Activated CD4-positive, alpha-beta T cell treated with anti-CD3 and anti-CD28 coated beads, Interleukin-2, amount 50 U/mL, for 1 hour (primary cell): Measurements from ENCODE around the gene EGF.
"Not testable (repeated sequence)": the region's sequence is repeated elsewhere in the genome, so short reads cannot be mapped to it uniquely, and the experiment has no call there.

Source experiments
- DNase-seq: peaks from one replicate; pipeline ENCODE4 v3.0.0-alpha.2; 2020

The EGF gene

GRCh38 chr4:109912706-109913595 is at the start of gene EGF:
Gene EGF, plus strand, starts transcription at chr4:109912883. Its CDS starts 453 bp downstream, at chr4:109913336.
- DNase-seq, result no peak

DNA sequence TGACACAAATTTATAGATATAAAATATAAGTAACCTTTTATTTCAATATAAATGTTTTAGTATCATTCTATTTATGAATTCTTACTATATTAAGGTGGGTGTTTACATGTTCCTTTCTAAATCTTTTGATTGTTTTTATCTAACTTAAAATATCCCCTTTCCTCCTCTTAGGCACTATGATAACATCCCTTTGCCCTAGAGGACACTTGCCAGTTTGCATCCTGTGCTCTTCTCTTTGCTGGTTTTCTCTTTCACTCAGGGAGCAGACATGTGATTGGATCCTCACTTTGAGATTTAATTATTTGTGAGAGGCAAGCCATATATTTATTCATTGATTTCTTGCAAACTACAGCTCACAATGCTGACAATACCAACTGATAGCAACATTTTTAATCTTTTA is 48.5 kb upstream of the EGF start:
- no peak for DNase-seq

DNA sequence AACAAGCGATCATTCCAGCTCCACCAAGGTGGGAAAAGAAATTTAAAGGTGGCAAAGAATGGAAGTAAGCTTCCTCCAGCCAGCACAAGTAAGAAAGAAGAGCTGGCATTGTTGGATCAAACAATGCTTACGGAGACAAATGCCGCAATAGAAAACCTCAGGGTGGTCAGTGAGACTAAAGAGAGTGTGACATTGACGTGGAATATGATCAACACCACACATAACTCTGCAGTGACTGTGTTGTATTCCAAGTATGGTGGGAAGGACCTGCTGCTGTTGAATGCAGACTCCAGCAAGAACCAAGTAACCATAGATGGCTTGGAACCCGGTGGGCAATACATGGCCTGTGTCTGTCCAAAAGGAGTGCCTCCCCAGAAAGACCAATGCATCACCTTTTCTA is 42.6 kb upstream of the EGF start:
- no peak for DNase-seq

GRCh38 chr4:109872065-109872464 is 40.6 kb upstream of the EGF start:
- DNase-seq, result no peak

GRCh38 chr4:109872950-109873656 is 39.6 kb upstream of the EGF start:
- no peak for DNase-seq

DNA sequence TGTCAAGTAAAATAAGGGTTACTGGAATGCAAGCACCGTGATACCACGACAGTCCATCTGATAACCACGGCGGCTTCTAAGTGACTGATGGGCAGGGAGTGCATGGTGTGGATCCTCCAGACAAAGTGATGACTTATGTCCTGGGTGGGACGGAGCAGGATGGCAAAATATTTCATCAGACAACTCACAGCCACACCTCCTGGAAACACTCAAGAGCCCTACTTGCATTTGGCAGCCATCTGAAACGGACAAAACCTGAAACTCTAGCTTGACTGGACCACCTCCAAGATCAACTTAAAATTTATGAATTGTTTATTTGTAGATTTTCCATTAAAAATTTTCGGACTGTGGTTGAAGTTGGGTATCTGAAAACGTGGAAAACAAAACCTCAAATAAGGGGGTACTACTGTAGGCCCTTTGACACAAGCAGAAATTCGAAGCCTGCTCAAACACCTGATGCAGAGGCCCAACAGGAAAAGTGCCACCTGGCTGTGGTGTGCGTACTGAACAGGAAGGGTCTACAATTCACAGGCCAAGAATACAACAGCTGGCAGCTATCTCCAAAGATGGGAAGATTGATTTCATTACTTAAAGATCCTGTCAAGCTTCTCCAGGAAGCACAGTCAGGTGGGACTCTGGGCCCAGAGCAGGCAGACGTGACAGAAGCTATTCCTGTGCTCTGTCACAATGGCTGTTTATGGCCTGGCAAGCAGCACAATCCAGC is 38.7 kb upstream of the EGF start:
- no peak for DNase-seq

DNA sequence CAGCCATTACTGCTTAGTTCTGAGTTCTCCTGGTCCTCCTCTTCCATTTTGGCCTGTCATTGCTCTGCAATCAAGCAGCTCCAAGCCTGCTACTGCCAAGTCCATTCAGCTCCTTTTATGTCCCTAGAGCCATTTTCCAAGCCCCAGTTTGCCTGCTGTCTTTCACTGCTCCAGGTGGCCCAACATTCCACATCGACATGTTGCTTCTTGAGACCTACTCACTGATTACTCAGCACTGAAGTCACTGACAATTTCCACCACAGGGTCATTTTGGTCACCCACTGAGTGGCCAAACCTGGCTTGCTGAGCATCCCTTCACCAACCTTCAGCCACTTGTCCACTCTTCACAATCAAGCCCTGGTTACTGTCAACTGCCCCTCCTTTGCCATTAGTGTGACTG is 37.6 kb upstream of the EGF start:
- DNase-seq, result no peak

- not testable (repeated sequence) for DNase-seq
These were observed 37.1 kb upstream of the EGF start for GRCh38 chr4:109875553-109875952.

DNA sequence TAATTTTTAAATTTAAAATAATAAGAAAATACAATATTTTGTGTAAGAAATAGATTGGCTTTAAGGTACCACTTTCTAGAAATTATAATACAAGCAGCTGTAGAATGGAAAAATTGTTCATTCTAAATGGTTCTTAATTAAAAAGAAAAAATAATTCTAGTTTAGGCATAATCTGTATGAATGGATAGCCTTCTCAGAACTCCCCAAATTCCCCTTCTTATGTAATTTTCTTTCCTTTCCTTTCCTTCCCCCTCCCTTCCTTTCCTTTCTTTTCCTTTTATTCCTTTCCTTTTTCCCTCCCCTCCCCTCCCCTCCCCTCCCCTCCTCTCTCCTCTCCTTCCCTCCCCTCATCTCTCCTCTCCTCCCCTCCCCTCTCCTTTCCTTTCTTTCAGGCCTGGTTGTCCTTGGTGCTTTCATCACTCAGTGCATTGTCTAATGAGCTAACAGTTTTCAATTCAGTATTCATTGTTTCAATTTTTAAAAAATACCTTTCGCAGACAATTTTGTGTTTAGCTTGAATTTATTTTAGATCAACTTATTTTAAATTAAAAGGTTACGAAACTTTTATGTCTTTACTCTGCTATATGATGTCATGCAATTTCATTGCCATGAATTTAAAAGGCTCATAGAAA is 35.9 kb upstream of the EGF start:
- no peak for DNase-seq

- no peak for DNase-seq
These were observed 35.3 kb upstream of the EGF start for GRCh38 chr4:109877400-109877799.

GRCh38 chr4:109878355-109878754 is 34.3 kb upstream of the EGF start:
- no peak for DNase-seq

DNA sequence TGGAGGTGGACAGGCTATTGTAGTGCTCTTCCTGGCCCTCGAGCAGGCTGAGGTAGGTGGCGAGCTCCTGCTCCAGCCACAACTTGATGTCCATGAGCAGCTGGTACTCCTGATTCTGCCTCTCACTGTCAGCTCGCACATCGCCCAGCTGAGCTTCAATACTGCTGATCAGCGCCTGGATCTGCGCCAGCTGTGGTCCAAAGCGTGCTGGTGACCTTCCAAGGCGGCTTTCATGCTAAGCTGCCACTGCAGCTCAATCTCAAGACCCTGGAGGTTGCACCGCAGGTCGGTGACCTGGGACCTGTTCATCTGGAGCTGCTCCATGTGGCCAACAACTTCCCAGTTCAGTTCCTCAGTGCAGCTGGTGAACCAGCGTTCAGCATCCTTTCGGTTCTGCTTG is 33.6 kb upstream of the EGF start:
- DNase-seq, result no peak

DNA sequence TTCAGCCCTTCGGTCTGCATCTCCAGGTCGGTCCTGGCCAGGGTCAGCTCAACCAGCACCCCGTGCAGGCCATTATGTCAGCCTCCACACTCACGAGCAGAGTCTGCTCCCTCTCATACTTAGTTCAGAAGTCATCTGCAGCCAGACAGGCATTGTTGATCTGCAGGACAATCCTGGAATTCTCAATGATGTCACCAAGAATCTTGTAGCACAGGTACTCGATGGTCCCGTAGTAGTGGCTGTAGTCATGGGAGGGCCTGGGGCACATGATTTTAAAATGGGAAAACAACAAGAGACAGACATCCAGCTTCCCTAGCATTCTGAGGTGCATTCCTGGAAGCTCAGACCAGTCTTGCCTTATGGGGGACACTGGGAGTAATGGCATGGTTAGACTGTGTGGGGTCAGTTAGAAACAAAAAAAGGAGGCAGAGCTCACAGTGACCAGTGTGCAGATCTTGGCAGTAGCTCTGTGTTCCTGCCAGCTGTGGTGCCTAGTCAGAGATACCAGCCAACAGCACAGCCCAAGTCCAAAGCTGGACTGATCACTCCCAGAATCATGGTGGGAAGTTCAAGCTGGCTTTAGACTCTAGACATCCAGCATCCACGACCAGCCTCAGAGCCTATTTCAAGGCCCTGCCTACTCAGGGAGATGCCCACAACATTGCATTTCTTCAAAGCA is 32.9 kb upstream of the EGF start:
- no peak for DNase-seq

DNA sequence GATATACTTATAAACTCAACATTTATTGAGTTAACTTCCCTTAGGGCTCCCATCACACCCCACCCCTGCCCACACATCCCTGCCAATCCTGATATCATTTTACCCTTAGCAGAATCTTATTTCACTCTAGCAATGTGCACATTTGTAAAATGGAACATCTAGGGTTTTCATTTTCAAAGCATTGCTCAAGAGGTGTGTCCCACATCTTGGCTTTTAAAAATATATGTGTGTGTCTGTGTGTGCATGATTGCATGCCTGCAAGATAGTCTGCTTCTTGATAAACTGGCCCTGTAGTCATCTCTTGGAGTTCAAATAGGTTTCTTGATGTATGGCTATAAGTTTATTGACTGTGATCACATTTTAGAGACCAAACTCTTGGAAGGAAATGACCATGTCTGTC is 26.4 kb upstream of the EGF start:
- DNase-seq, result no peak

DNA sequence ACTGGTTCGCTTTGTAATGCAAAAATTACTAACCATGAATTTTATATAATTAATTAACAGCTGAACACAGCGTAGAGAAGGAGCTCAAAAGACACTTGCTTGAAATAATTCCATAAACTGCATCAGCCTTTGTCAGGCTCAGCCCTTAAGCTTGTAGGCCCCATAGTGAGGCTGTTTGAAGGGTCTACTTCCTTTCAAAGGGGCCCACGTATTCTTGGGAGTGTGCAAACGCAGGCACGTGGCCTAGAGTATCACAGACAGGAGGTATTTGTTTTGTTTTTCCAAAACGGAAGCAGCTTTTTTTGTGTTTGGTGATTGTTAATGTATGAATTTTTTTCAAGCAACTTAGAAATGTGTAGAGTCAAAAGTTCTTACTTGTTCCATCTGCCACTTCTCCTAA is 25.6 kb upstream of the EGF start:
- no peak for DNase-seq

- no peak for DNase-seq
These were observed 22.6 kb upstream of the EGF start for GRCh38 chr4:109890076-109890475.

DNA sequence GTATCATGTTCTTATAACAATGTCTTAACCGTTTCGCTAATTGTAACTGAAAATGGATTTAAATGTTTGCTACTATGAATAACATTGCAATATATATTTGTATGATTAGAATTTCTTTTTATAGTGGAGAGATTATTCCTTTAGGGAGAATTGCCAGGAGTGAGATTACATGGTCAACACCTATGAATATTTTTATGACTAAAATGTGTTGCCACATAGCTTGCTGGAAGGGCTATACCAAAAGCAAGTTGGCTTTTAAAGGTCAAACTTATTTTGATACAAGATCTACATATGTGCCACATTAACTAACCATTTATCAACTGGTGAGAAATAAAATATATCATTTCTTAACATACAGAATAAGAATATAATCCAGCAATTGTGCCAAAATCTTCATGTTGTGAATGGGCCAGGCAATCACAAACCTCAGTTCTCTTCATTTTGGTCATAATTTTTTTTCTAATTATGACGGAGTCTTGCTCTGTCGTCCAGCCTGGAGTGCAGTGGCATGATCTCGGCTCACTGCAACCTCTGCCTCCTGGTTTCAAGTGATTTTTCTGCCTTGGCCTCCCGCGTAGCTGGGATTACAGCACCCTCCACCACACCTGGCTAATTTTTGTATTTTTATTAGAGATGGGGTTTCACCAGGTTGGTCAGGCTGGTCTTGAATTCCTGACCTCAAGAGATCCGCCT is 10.0 kb upstream of the EGF start:
- no peak for DNase-seq

- DNase-seq, result no peak
These were observed 4.0 kb upstream of the EGF start for GRCh38 chr4:109908731-109909130.

DNA sequence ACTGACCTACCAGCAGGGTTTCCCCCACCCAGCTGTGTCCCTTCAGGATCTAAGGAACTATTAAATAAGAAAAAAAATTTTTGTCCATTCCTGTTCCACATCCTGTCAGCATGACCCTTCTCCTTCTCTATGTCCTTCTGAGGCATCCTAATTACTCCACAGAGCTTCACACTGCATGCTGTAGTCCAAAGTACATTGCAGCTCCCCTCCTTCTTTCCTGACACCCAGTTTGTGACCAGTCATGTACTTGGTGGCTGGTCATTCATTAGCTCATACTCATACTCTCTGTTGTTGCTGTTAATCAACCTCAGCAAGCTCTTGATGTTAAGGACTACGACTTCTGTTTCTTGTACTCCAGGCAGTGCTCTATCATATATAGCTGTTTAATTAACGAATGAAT is 2.4 kb upstream of the EGF start:
- no peak for DNase-seq

GRCh38 chr4:109913596-109914241 is 1.0 kb downstream of the EGF start:
- DNase-seq, result no peak

DNA sequence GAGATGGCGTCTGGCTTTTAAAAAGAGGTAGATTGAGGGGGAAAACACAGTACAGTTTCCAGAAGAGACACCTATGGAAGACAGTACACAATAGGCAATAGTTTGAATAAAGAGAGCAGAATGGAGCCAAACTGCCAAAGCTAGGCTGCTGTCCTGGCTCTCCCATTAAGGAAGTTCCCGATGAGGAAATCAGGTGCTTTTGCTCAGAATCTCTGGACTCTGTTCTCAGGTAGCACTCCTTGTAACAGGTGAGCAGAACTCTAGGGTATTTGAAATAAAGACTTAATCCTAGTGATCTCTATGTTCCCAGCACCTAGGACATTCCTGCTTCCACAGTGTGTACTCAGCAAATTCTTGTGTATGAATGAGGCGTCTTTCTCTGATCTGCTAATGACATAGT is 1.6 kb downstream of the EGF start:
- no peak for DNase-seq
